HG03025 (cell line): Measurements from ENCODE around the gene LRMDA.
"Not testable (repeated sequence)": the region's sequence is repeated elsewhere in the genome, so short reads cannot be mapped to it uniquely, and the experiment has no call there.

ENCODE experiments used
- ATAC-seq: cut with Tn5 transposase; IDR thresholded peaks from one replicate; pipeline ENCODE4 v1.9.1; 2021; ENCODE audit warnings: mild to moderate bottlenecking, moderate library complexity; ENCODE audit not compliant: unreplicated experiment, low FRiP score

The LRMDA gene

DNA sequence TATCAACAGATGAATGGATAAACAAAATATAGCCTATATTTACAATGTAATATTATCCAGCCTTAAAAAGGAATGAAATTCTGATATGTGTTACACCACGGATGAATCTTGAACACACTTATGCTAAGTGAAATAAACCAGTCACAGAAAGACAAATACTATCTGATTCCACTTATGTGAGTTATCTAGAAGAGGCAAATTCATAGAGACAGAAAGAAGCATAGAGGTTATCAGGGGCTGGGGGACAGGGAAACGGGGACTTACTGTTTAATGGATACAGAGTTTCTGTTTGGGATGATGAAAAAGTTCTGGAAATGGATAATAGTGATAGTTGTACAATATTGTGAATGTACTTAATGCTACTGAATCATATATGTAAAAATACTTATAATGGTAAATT lies 329.9 kb downstream of the LRMDA start:
- no peak for ATAC-seq

DNA sequence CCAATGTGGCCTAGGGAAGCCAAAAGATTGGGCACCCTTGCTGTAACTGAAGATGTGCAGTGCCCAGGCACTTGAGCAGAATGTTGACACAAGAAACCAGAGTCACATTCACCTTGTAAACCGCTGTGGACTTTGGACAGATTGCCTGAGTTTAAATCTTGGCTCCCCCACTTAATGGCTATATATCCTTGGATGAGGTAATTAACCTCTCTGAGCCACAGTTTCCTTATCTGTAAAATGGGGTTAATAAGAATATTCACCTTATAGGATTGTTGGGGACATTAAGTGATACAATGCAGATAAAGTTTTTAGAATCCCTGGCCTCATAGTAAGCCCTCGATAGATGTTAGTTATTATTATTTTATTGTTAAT lies 331.0 kb downstream of the LRMDA start:
- ATAC-seq, result no peak

DNA sequence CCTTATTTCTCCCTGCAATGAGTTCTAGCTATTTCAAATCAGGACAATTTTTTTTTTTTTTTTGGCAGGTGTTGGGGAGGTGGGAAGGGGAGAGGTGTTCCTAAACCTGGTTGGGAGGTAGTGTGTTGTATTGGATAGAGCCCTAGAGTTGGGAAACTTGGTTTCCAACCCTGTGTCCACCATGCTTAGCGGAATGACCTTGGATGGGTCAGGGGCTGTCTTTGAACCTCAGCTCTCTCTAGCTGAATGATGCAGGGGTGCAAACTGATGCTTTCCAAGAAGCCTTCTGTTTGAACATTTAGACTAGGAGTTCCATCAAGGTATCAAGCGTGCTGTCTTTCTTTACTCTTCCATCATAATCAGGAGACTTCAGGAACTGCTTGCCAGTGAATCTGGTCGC lies 332.2 kb downstream of the LRMDA start:
- ATAC-seq, result no peak

DNA sequence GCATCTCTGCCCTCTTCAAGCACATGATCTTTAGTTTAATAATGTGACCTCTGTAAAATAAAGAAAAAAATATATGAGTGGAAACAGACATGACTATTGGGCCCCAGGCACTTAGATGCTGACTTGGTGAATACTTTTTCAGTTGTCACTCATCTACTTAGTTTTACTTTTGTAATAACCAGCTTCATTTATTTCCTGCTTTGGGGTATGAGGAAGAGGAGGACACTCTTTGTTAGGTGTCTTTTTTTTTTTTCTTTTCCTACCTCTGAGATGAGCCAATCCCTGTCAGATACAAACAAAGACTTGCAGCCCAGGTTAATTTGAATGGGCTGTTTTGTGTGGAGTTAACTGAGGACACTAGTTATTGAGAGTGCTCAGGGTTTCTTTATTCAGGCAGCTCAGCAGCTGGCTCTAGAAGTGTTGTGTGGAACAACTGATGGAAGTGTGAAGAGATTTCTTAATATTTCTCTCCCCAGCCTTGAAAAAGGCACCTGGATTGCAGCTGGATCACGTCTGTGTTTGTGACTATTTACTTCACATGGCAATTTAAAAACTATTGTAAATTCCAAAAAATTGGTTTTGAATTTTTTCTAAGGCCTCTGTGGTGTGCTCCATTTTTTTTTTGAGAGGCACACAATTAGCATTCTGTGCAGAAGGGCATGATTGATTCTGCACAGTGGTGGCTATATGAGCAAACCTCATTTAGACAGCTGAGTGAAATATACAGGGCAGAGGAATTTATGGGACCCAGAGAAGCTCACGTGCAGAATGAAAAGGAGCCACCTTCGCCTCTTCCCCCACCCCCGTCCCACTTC lies 333.8 kb downstream of the LRMDA start:
- no peak for ATAC-seq

DNA sequence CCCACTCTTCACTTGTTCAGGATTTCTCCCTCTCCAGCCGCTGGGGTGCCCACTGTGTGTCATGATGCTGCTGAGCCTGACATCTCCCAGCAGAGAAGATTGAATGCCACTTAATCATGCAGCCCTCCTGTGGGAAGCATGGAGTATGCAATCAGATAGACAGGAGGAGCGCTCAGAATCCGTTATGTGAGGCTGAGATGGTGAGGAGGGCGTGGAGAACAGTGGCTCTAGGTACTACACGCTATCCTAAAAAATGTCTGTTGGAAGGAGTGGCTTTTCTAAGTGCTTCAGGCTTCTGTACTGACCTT lies 334.3 kb downstream of the LRMDA start:
- no peak for ATAC-seq

DNA sequence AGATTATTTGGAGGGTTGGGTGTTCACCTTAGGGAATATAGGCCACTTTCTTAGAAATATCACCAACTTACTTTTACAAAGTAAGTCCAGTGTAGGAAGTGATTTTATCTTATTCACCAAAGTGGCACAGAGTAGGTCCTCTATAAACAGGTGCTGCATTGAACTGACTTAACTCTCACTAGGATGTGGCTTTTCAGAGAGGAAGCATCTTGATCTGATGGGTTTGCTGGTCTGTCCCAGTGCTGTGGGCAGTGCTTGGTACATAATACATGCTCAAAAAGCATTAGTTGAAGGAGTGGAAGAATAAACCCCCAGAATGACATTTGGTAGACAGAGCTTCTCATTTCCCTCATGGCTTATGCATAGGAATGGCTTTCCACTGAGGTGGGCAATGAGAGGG lies 334.7 kb downstream of the LRMDA start:
- ATAC-seq, result no peak

DNA sequence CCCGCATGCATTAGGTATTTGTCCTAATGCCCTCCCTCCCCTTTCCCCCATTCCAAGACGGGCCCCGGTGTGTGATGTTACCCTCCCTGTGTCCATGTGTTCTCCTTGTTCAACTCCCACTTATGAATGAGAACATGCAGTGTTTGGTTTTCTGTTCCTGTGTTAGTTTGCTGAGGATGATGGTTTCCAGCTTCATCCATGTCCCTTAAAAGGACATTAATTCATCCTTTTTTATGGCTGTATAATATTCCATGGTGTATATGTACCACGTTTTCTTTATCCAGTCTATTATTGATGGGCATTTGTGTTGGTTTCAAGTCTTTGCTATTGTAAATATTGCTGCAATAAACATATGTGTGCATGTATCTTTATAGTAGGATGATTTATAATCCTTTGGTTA lies 335.3 kb downstream of the LRMDA start:
- ATAC-seq, result not testable (repeated sequence)

DNA sequence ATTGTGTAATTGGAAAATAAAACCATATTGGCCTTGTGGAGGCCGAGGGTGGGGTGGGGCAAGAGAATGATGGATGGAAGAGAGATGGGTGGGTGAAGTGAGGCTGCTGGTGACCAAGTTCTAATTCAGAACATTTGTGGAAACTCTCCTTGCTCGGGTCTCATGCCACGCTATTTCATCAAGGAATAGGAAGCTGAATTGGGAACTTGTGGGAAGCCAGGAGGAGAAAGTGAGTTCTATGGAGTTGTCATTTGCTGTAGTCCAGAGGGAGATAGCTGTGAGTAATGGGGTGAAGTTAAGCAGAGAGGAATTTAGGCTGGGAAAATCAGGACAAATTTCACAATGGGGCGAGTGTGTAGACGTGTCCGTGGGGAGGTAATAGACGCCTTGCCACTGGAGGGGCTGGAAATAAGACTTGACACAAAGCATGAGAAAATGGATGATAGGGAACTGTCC lies 339.2 kb downstream of the LRMDA start:
- no peak for ATAC-seq

DNA sequence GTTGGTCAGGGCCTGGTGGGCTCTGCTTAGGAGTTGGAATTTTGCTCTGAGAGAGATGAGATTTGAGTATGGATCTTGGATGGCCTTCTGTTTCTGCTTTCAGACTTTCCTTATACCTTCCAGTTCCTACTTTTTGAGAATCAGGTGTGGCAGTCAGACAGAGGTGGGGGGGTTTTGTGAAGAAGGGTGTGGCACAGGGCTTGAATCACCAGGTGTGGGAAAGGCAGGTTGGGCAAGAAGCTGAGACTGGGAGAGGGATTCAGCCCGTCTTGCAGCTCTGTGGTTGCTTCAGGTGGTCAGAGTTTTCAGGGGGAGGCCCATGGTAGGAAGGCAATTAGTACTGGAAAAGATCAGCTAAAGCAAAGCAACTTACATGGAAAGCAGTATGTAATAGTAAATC lies 340.2 kb downstream of the LRMDA start:
- ATAC-seq, result no peak

DNA sequence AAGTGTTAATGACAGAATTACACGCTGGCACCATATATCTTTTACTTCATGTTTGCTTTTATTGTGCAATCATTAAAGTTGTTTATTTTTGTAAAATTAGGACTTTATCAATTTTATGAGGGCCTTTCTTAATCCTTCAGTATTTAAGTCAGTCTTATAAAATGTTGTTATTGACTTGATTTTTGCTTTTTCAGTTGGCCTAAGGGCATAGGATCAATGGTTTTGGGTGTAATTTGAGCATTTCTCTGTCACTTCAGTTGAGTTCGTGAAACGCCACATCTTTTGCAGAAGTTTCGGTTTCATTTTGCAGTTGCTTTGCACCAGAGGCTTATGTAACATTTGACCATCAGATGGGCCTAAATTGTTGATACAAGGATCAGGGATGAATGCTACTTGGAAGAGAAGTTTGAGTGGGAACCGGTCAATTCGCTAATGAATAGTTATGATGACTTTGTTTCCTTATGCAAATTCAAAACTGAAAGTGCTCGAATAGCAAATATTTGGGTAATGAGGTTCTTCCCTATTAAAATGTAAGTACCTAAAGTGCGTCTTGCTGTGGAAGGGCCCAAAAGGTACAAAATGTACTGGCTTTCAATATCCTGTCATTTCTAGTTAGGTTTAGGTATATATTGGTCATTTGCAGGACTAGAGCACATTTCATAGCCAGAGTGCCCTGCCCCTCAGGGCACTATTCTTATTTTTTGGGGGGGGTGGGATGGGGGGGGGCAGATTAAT lies 340.9 kb downstream of the LRMDA start:
- no peak for ATAC-seq

DNA sequence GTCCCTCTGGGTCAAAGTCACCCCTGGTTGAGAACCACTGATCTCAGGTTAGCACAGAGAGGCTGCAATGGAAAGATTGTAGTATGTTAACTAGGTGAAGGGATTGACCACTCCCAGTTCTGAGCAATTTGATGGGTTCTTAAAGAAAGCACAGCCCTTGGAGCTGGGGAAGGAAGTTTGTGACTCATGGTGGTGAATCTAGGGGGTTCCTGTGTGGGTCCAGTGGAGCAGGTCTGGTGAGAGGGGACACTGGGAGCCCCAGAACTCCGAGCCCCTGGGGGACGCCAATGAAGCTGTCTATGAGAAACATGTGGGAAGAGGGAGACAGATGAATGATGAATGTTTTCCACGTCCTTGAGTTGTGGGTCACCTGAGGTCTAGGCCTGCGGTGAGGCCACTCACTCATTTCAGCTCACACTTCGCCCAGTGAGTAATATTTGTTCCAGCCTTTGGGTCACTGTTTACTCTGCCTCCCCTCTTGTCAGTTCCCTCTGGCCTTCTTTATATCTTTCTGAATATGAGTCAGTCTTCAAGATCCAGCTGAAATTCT lies 341.9 kb downstream of the LRMDA start:
- ATAC-seq, result no peak

DNA sequence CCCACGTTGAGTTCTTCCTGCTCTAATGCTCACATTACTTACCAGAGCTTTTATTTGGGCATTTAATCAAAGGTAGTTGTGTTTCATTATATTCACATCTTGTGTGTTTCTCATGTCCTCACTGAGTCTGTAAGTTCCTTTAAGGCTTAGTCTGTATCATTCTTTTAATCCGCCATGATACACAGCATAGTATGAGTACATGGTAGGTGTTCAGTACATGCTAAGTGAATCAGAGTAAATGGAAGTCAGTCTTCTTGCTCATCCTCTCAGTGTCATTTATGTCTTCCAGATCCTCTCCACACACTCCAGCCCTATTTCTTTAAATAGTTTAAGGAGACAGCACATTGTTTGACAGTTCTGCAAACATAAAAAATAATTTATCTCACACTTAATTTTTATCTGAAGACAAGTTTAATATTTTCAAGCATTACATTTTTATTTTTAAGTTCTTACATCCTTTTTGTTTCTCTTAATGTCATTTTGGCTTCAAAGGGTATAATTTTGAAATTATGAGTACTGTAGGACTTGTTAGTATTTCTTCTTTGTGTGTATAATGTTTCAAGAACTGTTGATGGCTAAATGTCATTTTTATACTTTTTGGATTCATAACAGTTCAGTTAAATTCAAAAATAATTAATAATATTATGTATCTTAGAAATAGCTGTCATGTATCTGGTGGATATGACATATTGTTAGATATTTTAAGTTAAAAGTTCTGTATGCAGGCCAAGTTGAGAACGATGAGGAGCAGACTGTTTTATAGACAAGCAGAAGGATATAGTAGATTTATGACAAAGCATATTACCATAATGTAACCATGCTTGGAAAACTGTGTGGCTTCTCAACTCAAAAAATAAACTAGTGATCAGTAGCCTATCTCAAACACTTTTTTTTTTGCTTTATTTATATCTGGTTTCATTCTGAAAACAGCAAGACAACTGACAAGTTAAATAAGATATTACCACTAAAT lies 342.7 kb downstream of the LRMDA start:
- no peak for ATAC-seq

DNA sequence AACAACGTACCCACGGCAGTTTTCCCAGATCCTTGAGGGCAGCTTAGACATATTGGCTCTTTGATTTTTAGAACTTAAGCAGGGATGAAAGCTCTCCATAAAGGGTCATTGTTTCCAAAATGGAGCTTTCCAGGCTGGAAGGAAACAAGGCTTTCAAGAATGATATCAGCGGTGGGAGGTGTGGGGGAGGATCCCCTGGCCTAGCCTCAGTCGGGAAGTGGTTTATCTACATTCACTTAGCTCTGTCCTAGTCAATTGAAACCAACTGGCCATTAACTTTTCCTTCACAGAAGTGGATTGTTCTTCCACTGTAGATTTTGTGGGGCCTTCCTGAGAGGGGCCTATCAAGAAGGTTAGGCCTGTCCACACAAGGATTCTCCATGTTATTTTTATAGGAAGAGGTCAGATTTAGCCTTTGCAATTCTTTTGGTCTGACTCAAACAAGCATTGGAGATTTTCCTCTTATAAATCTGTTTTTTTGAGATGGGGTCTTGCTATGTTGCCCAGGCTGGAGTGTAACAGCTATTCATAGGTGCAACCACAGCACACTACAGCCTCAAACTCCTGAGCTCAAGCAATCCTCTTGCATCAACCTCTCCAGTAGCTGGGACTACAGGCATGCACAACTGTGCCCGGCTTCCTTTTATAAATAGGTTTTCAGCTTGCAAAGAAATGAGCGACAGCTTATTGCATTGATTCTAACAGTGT lies 343.5 kb downstream of the LRMDA start:
- ATAC-seq, result no peak

DNA sequence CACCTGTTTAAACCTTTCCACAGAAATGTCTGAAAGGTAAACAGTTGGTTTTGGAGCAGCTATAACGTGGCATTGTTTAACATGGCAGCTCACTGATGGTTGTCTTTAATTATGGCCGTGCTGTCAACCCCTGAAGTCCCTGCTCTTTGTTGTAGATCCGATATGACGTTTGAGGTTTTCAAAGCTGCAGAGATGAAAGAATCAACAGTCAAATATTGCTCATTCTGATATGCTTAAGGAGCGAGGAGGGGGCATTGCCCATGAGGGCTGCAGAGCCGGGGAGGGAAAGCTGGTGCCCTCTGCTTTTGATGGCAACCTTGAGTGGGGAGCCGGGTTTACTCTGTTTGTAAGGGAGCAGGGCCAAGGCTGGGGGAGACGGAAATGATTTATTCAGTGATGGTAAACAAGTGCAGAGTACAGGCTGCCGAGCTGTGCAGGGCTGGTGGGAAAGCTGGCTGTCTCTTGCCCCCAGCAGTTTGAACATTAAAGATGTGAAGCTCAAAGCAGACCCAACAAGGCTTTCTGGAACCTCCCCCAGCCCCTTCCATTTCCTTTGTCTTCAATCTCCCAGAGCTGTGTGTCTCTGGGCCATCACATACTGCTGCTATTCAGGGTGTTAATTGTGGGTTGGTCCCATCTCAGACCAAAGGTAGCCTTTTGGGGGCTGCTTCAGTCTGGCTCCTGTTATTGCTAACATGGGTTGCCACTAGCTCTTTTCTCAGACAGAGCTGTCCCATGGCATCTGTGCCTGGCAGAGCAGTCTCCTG lies 345.5 kb downstream of the LRMDA start:
- ATAC-seq, result no peak

DNA sequence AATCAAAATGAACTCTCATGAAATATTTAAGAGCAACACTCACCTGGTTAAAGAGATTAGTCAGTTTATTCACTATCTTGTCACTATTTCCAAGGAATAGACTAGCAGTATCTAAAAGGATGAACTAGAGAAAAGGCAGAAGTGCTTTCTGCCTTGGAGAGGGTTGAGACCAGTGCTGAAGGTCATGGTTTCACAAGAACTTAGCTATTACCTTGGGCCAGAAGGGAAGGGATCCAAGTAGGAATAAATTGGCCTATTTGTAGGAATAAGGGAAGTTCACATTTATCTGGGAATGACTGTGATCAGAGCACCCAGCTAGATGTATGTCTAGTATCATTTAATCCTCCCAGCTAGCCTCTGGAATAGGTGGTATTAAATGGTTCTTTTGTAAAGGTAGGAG lies 347.2 kb downstream of the LRMDA start:
- ATAC-seq, result no peak

DNA sequence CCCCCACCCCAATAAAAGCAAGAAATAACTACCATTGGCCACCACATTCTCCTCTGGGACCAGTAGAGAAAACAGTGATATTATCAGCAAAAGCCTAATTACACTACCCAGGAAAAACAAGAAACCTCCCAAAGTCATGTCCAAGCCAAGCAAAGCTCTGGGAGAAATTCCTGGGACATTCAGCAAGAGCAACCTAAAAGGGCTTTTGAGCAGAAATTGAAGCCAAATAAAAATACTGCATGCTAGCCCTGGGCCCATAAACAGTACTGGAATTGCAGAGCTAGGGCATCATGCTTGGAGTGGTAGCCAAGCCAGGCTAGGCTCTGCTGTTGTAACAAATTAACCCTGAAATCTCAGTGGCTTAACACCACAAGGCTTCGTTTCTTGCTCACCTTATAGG lies 347.9 kb downstream of the LRMDA start:
- no peak for ATAC-seq

DNA sequence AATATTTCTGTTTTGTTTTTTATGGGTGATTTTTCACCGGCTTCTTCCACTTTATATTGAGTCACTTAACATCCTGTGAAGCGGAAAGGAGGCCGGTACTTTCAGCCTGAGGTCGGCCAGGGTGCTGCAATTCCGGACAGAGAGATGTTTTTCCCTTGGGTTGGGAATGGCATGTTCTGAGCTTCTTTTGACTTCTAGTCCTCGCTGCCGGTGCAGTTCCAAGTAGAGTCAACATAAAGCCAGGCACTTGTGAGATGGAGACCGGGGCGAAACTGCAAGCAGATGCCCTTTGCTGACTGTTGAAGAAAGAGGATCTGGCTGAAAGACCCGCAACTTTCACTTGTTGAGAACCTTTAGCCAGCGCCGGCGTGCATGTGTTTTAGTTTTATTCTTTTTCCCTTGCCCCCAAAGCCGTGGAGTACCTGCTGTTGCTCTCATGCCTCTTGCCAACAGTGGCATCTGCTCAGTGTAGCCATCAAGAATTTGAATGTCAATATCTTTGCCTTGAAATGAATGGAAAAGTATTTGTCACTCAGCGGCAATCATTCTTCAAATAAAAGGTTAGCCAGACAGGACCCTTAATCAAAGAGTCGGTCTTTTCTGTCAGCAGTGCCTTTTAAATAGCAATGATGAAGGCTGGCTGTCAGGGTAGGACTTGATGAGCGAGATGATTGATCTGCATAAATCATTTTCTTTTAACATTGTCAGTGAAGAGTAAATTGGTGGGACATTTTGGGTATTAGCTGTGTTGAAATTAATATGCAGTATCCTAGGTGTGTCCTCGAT lies 351.2 kb downstream of the LRMDA start:
- ATAC-seq, result no peak

DNA sequence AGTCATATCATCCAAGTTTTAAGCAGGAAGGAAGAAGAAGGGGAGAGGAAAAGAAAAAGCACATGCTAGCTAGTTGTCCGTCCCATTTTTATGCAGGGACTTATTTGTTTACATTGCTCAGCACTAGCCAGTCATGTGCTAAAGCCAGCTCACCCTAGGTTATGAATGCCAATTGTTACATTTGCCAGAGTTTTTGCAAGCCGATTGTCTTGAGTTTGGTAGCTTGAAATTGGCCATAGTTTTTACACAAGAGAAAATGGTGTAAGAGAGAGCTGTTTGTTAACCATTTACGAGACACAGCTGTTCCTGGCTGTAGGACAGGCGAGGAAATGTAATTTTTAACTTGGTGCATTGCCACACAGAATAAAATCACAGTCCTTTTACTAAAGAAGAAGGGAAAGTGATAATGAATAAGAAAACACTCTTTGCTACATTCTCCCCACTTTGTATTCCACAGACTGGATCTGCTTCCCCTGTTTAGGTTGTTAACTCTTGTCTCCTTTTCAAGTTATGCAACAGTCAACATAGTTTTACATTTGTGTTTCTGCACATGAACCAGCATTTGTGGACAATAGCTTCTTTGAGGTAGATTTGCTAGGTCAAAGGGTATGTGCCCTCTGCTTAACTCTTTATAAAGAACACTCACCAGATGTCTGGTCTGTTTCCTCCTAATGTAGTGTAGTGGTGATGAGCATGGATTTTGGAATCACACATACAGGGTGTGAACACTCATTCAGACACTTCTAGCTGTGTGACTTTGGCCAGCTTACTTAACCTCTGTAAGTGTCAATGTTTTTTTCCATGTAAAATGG lies 357.2 kb downstream of the LRMDA start:
- ATAC-seq, result no peak
